IPS-18a (cell line): ENCODE data around the gene USP9Y.
"Not testable (repeated sequence)": the region's sequence is repeated elsewhere in the genome, so short reads cannot be mapped to it uniquely, and the experiment has no call there.

Experiments
- H3K27ac ChIP-seq: one replicate; pipeline ENCODE4 v1.5.1; 2013; ENCODE audit warnings: low read length
- H3K27me3 ChIP-seq: one replicate; pipeline ENCODE4 v1.6.1; 2013; ENCODE audit warnings: mild to moderate bottlenecking, low read length; ENCODE audit not compliant: control insufficient read depth, insufficient read depth
- H3K36me3 ChIP-seq: one replicate; pipeline ENCODE4 v1.6.1; 2013; ENCODE audit warnings: low read depth, low read length; ENCODE audit not compliant: control insufficient read depth
- H3K4me1 ChIP-seq: one replicate; pipeline ENCODE4 v1.6.1; 2013; ENCODE audit warnings: low read depth, low read length; ENCODE audit not compliant: control insufficient read depth
- H3K4me3 ChIP-seq: one replicate; pipeline ENCODE4 v1.5.1; 2013; ENCODE audit warnings: low read length
- H3K9ac ChIP-seq: one replicate; pipeline ENCODE4 v1.6.1; 2013; ENCODE audit warnings: mild to moderate bottlenecking, low read length, moderate library complexity
- H3K9me3 ChIP-seq: one replicate; pipeline ENCODE4 v1.6.1; 2013; ENCODE audit warnings: low read depth, low read length; ENCODE audit not compliant: control insufficient read depth

USP9Y gene

GRCh38 chrY:12701181-12701695, at the start of gene USP9Y:
Gene USP9Y (plus strand): TSS chrY:12701231. CDS start chrY:12709448, 8,217 bp downstream.
- no peaks in the 10 kb centered on the region for H3K36me3 ChIP-seq
- no peak within 1 kb of the TSS for H3K4me3 ChIP-seq
- H3K9ac ChIP-seq: no peak within 1 kb of the TSS
- H3K27ac ChIP-seq: no peak within 1 kb of the TSS
- no peaks in the 10 kb centered on the region for H3K4me1 ChIP-seq
- H3K9me3 ChIP-seq: no peaks in the 10 kb centered on the region
- no peaks in the 10 kb centered on the region for H3K27me3 ChIP-seq

- H3K36me3 ChIP-seq: no peaks in the 10 kb centered on the region
- H3K4me3 ChIP-seq: no peak overlapping the region
- no peaks in the 10 kb centered on the region for H3K9me3 ChIP-seq
- H3K9ac ChIP-seq: no peak overlapping the region
- H3K27ac ChIP-seq: no peak overlapping the region
- H3K27me3 ChIP-seq: no peaks in the 10 kb centered on the region
- no peaks in the 10 kb centered on the region for H3K4me1 ChIP-seq
Observed at GRCh38 chrY:12651621-12652036, 49.4 kb upstream of the USP9Y start.

- H3K4me1 ChIP-seq: no peaks in the 10 kb centered on the region
- no peaks in the 10 kb centered on the region for H3K27me3 ChIP-seq
- no peaks in the 10 kb centered on the region for H3K36me3 ChIP-seq
- no peak overlapping the region for H3K4me3 ChIP-seq
- no peaks in the 10 kb centered on the region for H3K9me3 ChIP-seq
- H3K27ac ChIP-seq: no peak overlapping the region
- H3K9ac ChIP-seq: no peak overlapping the region
Observed at GRCh38 chrY:12661745-12662681, 39.0 kb upstream of the USP9Y start.

GRCh38 chrY:12662745-12663591, 38.1 kb upstream of the USP9Y start:
- Histone ChIP-seq H3K27ac (no peak overlapping the region), H3K9me3 (no peaks in the 10 kb centered on the region), H3K36me3 (no peaks in the 10 kb centered on the region), H3K4me3 (no peak overlapping the region), H3K4me1 (no peaks in the 10 kb centered on the region), H3K9ac (no peak overlapping the region), H3K27me3 (no peaks in the 10 kb centered on the region)

GRCh38 chrY:12663845-12664244, 37.2 kb upstream of the USP9Y start:
- H3K36me3 ChIP-seq, H3K27me3 ChIP-seq, H3K4me3 ChIP-seq, H3K27ac ChIP-seq, H3K9ac ChIP-seq, H3K9me3 ChIP-seq, H3K4me1 ChIP-seq: not testable (repeated sequence)

DNA sequence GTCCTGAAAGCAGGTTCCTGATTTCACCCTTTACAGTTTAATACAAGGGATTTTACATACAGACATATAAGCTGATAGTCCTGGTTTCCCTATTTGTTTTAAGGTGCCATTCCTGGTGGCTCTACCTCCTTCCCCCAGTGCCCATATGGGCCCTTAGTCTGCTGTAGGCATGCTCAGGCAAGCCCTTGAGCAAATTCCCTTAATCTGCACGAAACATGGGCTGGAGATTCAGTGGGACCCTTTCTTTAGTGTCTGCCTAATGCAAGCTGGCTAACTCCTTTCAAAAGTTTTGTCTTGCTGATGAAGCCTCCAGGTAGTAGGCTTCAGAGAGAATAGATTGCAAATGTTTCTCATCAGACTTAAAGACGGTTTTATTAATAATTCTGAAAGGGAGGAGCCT, 22.9 kb upstream of the USP9Y start:
- Histone ChIP-seq H3K9ac (no peak overlapping the region), H3K9me3 (no peaks in the 10 kb centered on the region), H3K27ac (no peak overlapping the region), H3K4me1 (no peaks in the 10 kb centered on the region), H3K4me3 (no peak overlapping the region), H3K27me3 (no peaks in the 10 kb centered on the region), H3K36me3 (no peaks in the 10 kb centered on the region)

- Histone ChIP-seq H3K9me3 (no peaks in the 10 kb centered on the region), H3K4me1 (no peaks in the 10 kb centered on the region), H3K9ac (no peak overlapping the region), H3K27ac (no peak overlapping the region), H3K27me3 (no peaks in the 10 kb centered on the region), H3K4me3 (no peak overlapping the region), H3K36me3 (no peaks in the 10 kb centered on the region)
Observed at GRCh38 chrY:12681535-12681934, 19.5 kb upstream of the USP9Y start.

DNA sequence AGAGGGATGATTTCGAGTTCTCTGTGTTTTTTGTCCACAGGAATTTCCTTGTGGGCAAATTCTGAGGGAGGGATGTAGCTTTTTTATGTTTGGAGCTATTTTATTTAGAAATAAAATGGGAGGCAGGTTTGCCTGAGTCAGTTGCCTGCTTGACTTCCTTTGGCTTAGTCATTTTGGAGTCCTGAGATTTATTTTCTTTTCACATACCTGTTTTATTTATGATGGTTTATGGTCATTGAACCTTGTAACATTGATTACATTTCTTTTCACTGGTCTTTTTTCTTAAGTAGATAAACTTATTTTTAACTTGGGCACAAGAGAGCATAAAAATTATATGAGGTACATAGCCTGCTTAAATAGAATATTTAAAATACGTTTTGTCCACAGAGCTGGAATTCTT, 12.7 kb upstream of the USP9Y start:
- Histone ChIP-seq H3K36me3 (no peaks in the 10 kb centered on the region), H3K9me3 (no peaks in the 10 kb centered on the region), H3K27ac (no peak overlapping the region)

DNA sequence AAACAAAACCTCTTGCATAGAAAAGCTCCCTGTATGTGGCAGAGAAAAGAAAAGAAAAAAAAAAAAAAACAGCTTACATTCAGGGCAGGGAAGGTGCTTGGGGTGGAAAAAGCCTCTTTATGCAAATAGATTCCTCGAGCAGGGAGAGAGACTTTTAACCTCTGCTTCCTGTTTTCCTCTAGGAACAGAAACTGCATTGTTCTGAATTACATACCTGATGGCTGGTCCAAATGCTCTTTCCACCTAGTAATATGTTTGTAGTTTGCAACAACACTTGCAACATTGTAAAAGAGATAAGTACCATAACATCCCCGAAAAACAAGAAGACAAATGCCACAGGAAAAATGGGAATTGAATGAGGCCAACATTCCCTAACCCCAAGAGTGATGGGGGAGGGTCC, 944 bp upstream of the USP9Y start:
- Histone ChIP-seq H3K4me1 (no peaks in the 10 kb centered on the region), H3K27ac (no peak overlapping the region), H3K4me3 (no peak overlapping the region), H3K9ac (no peak overlapping the region), H3K36me3 (no peaks in the 10 kb centered on the region), H3K9me3 (no peaks in the 10 kb centered on the region), H3K27me3 (no peaks in the 10 kb centered on the region)

More for the DNA sequence above, 12.7 kb upstream of the USP9Y start:
- no peak overlapping the region for H3K9ac ChIP-seq
- H3K4me1 ChIP-seq: no peaks in the 10 kb centered on the region
- H3K4me3 ChIP-seq: no peak overlapping the region
- no peaks in the 10 kb centered on the region for H3K27me3 ChIP-seq

GRCh38 chrY:12702174-12702573, 1.1 kb downstream of the USP9Y start:
- Histone ChIP-seq H3K27me3 (no peaks in the 10 kb centered on the region), H3K27ac (no peak overlapping the region), H3K9ac (no peak overlapping the region), H3K4me1 (no peaks in the 10 kb centered on the region), H3K4me3 (no peak overlapping the region), H3K9me3 (no peaks in the 10 kb centered on the region), H3K36me3 (no peaks in the 10 kb centered on the region)

DNA sequence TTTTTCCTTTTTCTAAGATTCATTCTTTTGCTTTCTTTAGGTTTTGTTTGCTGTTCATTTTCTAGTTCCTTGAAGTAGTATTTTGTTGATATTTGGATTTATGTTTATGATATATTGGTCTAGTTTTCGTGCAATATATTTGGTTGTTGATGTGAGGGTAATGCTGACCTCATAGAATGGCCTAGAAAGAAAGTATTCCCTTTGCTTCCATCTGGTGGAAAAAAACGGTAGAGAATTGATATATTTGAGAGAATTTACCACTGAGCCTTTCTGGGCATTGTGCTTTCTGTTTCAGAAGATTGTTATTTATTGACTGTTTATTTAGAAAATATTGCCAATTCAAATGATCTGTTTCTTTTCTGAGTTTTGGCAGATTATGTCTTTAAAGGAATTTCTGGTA, 9.4 kb downstream of the USP9Y start:
- Histone ChIP-seq H3K4me3 (no peak overlapping the region), H3K9ac (no peak overlapping the region), H3K4me1 (no peaks in the 10 kb centered on the region), H3K27me3 (no peaks in the 10 kb centered on the region), H3K9me3 (no peaks in the 10 kb centered on the region), H3K36me3 (no peaks in the 10 kb centered on the region), H3K27ac (no peak overlapping the region)
